GM21737 (cell line): ENCODE results near the gene MYL1.

Source experiments
- ATAC-seq: cut with Tn5 transposase; IDR thresholded peaks from one replicate; pipeline ENCODE4 v1.9.1; 2021; ENCODE audit warnings: mild to moderate bottlenecking, moderate library complexity; ENCODE audit not compliant: unreplicated experiment

The MYL1 gene

DNA sequence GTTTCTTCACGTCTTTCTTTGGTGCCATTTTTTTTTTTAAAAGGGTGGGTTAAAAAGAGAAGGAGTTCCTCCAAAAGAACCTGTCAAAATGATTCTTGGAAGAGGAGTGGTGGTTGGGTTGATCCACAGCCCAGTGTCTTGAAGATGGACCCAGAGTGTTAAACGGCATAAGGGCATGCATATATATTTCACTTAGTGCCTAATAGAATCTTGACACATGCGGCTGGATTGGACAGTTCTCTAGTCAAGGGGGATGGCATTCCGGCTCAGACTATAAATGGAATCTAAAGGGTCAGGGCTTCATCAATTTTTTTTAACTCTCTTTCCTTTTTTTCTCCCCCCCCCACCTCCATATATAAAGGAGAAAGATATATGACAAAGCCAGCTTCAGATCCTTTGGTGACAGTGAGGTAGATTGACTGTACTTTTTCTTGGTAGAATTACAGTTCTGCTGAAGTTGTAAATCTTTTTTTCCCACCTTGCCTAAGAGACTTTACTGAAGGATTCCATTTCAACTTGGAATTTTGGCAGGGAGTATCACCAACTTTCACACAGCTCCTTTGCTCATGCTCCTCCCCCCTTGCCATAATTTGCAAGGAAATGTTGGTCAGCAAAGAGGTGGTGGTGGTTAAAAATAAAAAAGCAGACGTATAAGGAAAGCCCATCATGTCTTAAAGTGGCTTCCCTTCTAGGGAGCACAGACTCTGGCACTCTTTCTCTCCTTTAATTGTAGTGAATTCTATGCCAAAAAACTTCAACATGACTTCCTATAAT lies at the start of gene MYL1:
TSS of gene MYL1 (minus strand) at position 160 of the 774 bp plus-strand sequence. CDS start at position 28, 132 bp downstream.
- ATAC-seq, result no peak

DNA sequence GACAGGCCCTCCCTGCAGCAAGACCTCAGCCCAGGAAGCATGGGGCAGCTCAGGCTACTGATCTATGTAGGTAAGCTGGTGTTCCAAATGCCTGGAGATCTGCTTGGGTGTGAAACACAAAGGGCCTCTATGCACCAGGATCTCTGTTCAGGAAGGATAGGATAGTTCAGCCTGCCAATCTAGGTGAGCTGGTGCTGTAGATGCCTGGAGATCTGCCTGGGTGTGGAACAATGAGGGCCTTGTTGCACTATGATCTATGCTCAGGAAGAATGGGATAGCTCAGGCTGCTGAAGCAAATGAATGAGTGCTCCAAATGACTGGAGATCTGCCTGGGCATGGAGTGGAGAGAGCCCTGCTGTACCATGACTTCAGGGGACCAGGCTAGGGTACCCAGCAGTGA lies 48.9 kb upstream of the MYL1 start:
- no peak for ATAC-seq

DNA sequence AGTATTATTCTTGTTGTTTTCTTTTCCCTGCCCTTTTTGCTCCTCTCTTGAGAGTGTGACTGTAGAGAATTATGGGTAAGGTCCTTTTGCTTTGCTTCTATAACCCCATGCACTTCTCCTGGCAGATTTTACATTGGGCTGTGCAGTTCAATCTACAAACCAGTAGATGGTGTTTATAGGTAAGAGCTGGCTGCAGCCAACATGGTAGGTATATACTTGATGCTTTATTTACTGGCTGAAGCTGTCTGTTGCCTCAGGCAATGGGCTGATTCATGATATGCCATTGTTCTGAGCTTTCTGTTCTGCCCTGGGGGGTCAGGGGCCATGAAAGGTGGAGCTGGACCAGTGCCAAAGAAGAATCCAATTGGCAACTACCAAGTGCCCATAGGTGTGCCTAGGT lies 48.3 kb upstream of the MYL1 start:
- no peak for ATAC-seq

DNA sequence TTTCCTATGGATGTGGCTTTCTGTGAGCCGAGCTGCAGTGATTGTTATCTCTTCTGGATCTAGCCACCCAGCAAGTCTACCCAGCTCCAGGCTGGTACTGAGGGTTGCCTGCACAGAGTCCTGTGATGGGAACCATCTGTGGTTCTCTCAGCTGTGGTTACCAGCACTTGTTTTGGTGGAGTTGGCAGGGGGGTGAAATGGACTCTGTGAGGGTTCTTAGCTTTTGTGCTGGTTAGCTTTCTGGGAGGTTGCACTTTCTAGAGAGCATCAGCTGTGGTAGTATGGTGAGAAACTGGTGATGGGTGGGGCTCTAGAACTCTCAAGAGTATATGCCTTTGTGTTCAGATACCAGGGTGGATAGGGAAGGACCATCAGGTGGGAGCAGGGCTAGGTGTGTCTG lies 45.4 kb upstream of the MYL1 start:
- no peak for ATAC-seq

DNA sequence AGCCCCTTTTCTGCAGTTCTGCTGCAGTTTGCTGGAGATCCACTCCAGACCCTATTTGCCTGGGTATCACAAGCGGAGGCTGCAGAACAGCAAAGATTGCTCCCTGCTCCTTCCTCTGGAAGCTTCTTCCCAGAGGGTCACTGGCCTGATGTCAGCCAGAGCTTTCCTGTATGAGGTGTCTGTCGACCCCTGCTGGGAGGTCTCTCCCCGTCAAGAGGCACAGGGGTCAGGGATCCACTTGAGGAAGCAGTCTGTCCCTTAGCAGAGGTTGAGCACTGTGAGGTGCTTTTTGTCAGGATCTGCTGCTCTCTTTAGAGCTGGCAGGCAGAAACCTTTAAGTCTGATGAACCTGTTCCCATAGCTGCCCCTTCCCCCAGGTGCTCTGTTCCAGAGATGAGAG lies 42.0 kb upstream of the MYL1 start:
- ATAC-seq, result no peak

DNA sequence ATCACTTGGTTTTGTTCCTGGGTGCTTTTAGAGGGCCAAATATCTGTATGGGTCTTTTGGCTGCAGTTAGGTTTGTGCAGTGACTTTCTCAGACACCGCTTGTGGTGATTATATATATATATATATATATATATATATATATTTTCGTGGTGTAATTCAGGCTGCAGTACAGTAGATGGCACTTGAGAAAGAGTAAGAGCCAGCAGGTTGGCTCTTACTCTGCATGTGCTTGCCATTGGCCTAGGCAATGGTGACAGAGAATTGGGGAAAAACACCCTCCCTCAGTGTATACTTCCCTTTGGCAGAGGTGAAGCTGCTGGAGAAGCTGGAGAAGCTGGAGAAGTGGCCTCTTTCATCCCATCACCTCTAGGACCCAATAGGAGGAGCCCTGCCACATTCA lies 22.2 kb upstream of the MYL1 start:
- no peak for ATAC-seq

DNA sequence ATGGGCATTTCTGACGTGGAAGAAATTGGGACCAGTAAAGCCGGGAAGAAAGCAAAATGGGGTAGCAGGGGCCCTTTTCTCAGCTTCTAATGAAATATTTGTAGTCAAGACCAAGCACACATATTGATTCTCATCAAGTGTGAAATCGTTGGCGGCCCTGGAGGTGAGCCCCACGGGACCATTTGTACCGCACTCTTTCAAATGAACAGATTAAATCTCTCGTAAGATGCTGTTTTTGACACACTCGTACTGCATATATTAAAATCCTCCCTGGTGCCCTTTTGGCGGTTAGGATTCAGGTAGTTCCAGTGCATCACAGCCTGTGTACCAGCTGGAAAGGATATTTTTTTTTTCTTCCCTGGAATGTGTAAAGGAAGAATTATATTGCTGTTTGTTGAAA lies 9.9 kb upstream of the MYL1 start:
- no peak for ATAC-seq

DNA sequence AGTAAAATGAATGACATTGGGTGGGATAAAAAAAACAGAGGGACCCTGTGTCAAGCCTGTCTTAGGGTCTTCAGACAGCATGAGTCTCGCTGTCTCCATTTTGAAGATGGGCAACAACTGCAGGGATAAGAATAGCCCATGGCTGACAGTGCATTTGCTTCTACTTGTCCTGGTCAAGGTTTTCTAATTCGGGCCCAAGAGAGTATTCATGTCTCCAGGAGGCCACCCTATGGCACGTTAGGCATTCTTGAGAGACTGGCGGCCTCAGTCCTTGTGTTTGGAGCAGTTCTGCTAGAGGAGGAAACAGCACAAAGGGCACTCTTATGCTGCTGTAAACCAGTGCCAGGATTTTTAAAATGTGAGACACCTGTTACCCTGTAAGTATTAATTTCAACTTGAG lies 9.5 kb upstream of the MYL1 start:
- no peak for ATAC-seq

DNA sequence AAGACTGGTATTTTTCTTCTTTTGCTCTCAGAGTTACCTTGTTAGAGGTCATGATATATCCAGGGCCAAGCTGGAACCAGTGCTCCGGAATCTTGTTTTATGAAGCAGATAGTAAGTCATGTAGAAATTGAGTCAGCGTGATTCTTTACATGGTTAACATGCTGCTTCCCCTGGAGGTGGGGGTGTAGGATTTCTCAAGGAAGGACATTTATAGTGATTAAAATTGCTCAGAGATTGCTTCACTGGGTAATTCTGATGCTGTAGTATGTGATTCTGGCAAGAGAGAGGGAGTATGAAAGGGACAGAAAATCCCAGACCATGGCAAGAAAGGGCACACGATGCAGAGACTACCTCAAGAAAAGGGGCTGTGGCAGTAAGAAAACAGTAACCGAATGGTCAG lies 8.0 kb upstream of the MYL1 start:
- ATAC-seq, result no peak

DNA sequence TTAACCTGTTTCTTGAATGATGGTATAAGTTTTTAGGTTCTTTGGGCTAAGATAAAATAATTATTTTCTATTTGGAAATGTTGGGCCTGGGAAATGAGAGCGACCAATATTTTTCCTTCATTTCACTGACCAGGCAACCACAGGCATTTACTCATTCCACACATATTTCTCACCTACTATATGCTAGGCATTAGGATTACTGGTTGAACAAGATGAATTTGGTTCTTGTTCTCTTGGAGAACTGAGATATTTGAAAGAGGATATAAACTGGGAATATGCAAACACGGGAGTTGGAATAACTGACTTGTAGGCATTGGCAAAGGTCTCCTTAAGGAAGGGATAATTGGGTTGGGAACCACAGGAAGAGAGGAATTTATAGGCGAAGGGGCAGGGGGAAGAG lies 3.9 kb upstream of the MYL1 start:
- ATAC-seq, result no peak

DNA sequence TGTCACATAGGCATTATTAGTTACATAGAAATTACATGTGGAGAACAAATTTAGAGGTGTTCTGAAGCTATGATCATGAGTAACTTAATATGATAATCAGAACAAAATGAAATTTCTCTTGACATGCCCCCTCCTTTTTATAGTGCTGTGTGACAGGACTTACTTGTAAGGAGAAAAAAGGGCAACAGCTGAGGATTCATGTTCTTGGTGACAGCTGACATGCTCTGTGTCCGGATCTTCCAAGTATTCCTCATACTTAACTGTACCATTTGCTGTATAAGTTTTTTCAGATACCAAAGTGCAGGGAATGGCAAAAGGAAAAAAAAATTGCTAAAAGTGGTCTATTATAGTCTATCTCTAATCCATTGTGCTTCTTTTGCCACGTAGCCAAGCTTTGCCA lies 3.5 kb upstream of the MYL1 start:
- ATAC-seq, result no peak

DNA sequence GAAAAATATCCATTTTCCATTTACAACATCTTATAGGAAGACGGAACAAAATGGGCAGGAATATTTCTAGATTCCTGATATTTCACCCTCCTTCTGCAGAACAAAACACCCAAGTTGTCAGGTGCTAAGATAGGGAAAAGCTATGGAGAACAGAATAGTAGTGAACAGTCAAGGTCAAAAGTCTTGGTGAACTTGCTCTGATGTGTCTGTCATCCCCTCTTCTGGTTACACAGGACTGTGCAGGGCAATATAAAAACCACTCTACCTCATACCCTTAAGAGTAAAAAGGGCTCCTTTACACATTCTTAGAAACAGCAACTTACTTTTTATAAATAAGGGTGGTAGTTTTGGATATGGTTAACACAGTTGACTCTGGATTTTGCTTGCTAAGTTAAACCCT lies 4.4 kb downstream of the MYL1 start:
- ATAC-seq, result no peak

DNA sequence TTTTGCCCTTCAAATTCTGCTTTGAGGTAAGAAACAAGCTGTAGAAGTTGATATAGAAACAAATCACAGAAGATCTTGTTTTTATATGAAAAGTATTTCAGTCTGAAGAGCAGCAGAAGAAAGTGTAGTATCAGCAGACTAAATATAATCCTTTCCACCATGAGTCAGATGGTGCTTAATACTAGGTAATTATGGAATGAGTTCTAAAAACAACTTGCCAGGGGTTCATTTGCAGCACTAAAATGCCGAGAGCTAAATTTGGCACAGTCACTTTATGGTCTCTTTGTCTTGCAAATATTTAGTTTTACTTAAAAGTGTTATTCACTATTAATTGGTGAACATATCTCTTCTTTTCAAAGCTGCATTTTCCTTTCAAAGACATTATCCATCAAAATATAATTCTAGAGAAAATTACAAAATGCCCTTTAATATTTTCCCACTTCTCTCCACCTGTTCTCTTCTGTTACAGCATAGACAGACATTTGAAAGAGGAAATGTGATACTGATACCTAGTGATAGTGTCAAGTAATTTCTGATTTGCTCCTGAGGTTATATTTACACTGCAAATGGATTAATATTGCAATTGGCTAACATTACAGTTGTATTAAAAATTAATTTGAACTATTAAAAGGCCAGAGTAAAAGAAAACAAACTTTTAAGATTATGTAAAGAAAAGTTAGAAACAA lies 5.3 kb downstream of the MYL1 start:
- ATAC-seq, result no peak

DNA sequence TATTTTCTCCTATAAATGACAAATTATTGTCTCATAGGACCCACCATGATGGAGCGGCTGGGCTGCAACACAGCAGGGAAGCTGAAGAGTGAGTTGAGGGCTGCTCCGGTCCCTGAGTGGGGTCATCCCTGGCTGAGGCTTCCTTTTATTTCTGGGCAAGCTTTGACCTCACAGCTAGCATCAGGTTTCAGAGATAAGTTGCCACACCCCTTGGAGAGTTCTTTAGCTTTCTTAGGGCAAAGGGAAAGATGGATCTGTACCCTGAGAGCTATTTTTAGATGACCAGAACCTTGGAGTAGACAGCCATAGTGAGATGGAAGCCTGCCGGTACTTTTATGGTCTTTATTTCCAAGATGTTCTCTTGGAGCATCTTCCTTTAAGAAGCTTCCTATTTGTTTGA lies 11.5 kb downstream of the MYL1 start:
- no peak for ATAC-seq

DNA sequence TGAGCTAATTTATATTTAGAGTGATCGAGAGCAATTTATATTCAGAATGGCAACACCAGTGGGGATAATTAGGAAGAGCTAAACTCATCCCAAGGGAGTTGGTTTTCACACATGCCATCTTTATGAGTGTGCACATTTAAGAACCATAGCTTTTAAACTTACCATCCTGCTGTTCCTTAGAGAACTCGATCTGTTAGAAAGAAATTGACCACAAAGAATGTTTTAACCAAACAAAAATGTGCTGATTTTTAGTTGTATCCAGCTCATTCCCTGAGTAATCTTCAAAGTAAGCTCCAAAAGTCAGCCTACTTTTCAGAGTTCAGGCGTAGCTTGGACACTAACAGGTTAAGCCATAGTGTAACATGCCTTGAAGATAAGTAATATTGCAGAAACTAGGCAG lies 12.6 kb downstream of the MYL1 start:
- ATAC-seq, result no peak

DNA sequence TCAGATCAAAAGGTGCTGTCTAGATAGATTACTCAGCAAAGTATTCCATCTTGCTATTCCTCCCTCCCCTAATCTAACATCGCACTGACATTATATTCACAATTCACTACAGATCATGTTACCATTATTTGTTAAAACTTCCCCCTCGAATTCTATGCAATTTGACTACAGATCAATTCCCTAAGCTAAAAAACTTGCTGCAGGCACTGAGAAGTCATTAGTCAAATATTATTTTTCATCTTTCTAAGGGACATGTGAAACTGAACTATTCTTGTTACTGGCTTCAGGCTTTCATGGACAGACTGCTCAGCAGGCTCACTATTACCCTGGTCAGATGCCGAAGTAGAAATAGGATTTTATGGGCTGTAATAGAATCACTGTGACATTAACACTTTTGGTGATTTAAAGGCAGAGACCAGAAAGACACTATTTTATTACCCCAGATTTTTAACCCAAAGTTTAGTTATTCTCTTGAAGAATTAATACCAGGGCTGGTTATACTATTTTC lies 15.1 kb downstream of the MYL1 start:
- ATAC-seq, result no peak

DNA sequence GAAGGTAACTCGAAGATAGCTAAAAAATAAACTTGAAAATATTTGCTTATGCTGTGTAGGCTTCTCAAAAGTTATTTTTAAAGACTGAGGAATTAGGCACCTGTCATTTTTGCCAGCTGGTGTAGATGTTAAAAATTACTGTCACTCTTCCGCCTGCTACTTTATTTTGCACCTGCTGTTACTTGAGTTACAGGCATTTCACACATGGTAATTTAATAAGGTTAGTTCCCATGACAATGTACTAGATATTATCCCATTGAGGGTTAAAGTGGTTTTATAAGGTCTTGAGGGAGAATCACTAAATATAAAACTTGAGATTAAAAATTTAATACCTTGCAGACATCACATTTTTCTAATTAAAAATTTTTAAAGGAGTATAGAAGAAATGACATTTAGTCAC lies 26.6 kb downstream of the MYL1 start:
- ATAC-seq, result no peak

DNA sequence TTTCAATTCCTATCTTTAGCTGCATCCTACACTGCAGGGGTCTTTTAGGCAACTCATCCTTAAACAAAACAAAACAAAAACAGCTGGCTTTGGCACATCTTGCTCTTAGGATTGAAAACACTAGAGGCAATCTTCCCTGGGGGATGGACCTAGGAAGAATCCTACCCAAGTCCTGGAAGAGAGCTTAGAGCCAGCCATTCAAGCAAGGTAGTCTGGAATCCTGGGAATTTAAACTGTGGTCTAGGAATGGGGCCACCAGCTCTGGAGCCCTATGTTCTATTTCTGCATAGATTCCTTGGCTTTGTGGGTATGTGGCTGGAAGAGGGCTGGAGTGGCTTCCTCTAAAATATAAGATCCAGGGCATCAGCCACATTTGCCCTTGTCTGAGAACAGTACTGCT lies 27.7 kb downstream of the MYL1 start:
- ATAC-seq, result no peak

DNA sequence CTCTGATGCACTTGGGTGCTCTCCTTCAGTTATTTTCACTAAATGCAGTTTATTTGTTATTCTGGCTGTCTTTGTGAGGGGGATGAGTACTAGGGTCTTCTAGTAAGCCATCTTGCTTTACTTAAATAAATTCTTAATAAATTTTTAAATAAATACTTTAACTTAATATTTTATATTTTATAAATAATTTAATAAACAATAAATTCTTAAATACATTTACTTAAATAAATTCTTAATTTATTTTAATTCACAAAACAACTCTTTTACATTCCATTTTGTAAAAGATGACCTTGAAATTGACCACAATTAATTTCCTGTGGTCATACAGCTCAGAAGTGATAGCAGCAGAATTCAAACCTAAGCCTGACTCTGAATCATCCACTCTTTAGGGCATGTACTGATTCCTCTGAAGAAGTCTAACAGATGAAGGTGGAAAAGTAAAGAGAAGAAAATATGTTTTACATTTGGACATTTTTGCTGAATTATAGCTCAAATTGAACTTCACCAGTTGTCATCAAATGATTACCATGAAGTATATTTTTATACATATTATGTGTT lies 28.8 kb downstream of the MYL1 start:
- no peak for ATAC-seq

DNA sequence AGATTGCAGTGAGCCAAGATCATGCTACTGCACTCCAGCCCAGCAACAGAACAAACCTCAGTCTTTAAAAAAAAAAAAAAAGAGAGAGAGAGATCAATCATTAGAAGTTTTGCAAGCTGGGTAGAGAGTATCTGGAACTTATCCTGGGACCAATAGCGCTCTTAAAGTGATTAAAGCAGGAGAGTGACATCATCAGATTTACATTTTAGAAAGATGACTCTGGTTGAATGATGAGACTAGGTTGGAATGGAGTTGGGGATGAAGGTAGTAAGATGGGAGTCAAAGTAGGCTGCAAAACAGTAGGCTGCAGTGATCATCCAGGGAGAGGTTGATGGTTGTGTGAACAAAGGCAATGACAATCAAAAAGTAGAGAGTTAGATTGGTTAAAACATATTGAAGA lies 37.8 kb downstream of the MYL1 start:
- ATAC-seq, result no peak

DNA sequence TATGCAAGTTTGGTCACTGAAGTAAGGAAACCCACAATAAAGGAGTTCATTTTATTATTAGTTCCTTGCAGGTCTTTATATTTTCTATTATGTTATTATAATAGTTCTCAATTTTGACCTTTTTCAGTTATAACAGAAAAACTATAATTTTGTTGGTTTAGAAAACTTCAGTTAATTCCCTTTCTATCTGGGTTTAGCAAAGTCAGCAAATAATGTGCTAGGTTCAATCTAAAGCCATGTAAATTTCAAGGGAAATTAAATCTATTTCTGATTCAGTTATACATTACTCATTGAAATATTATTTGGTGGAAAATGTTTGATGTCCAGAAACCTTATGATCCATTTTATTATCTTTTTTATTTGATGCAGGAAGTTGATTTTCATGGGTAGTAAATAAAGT lies 43.7 kb downstream of the MYL1 start:
- no peak for ATAC-seq

DNA sequence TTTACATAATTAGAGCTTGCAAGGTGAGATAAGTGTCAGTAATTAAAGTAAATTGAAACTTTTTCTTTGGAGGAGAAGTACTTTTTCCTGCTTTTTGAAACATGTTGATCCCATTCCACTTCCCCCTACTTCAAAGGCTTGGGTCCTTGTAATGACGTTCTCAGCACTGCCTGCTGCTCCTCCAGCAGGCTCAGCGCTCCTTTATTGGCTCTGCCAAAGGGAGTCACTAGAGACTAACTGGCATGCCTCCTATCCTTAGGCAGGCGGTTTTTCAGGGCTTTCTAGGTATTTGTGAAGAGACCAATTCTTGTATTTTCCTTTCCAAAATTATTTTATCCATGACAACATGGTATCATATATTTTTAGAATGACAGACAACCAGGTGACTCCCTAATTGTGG lies 45.8 kb downstream of the MYL1 start:
- no peak for ATAC-seq
